ENCODE data around the gene SLC2A8. TPM values are rescaled to one million over a fixed set of nuclear protein-coding genes. Genes with fewer than 3 reads are reported as not detected.

SLC2A8 gene
- total and polyA plus RNA-seq, 2 experiments from 2014 or later = 9.6 to 9.9 TPM

- Histone ChIP-seq H3K4me3 (no peak overlapping the region), H3K36me3 (ENCODE audit: low read depth) (no peaks in the 10 kb centered on the region), H2AFZ (no peak overlapping the region), H3K27me3 (replicated peaks; ENCODE audit: insufficient read depth) (peaks cover 60% of the 10 kb centered on the region), H3K9me2 (ENCODE audit: insufficient read depth) (no peaks in the 10 kb centered on the region), H3K27ac (no peak overlapping the region), H3K9ac (no peak overlapping the region), H3F3A (ENCODE audit: insufficient read depth) (peaks cover 11% of the 10 kb centered on the region), H4K20me1 (ENCODE audit: insufficient read depth) (no peaks in the 10 kb centered on the region), H3K79me2 (ENCODE audit: insufficient read depth) (no peaks in the 10 kb centered on the region), H3K9me3 (ENCODE audit: low read depth) (no peaks in the 10 kb centered on the region), H3K4me2 (ENCODE audit: unreplicated experiment) (no peak overlapping the region), H3K4me1 (ENCODE audit: insufficient read depth) (0 out of 2 replicates have a peak, but pooled peaks cover 9% of the 10 kb centered on the region)
- TF ChIP-seq EZH2phosphoT487 (IDR thresholded peaks at IDR 0.05; ENCODE audit: insufficient read depth, low read depth) = no peak
- TF ChIP-seq EZH2 (IDR thresholded peaks at IDR 0.05; ENCODE audit: insufficient read depth, poor library complexity, severe bottlenecking) = no peak
- DNase-seq = no peak
- in situ Hi-C loops (cut with MboI) = no loop called here
- 96 to 97% methylated on average over 5 of the region's 5 CpGs for WGBS, 2 experiments (ENCODE audit: low coverage in 1 of 2, low lambda C conversion rate in 2 of 2, missing lambda C conversion rate in 2 of 2)
Measured at GRCh38 chr9:127390563-127390962, 6.4 kb upstream of the SLC2A8 start.

DNA sequence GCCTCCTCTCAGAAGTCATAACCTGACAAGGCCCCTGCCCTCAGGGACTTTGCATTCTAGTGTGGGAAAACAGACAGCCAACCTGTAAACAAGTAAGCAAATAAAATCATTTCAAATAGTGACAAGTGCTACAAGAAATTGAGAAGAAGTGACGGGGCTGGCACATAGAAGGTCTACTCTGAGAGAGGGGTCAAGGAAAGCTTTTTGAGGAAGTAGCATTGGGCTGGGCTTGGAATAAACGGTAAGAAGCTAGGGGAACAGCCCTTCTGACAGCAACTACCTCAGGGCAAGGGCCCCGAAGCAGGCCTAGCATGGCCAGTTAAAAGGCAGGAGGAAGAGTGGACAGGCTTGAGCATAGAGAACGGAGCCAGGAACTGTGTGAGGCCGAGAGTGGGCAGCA, 4.8 kb upstream of the SLC2A8 start:
- Histone ChIP-seq H2AFZ (no peak overlapping the region), H3F3A (ENCODE audit: insufficient read depth) (peaks cover 16% of the 10 kb centered on the region), H3K9me3 (ENCODE audit: low read depth) (no peaks in the 10 kb centered on the region), H3K4me1 (ENCODE audit: insufficient read depth) (0 out of 2 replicates have a peak, but pooled peaks cover 9% of the 10 kb centered on the region), H3K36me3 (ENCODE audit: low read depth) (no peaks in the 10 kb centered on the region), H3K9ac (no peak overlapping the region), H3K9me2 (ENCODE audit: insufficient read depth) (no peaks in the 10 kb centered on the region), H3K27me3 (replicated peaks; ENCODE audit: insufficient read depth) (peaks cover 44% of the 10 kb centered on the region), H4K20me1 (ENCODE audit: insufficient read depth) (no peaks in the 10 kb centered on the region), H3K79me2 (ENCODE audit: insufficient read depth) (no peaks in the 10 kb centered on the region), H3K4me3 (no peak overlapping the region), H3K27ac (no peak overlapping the region), H3K4me2 (ENCODE audit: unreplicated experiment) (no peak overlapping the region)
- DNase-seq = no peak
- WGBS, 2 experiments (ENCODE audit: low coverage in 1 of 2, low lambda C conversion rate in 2 of 2, missing lambda C conversion rate in 2 of 2) = 80 to 91% methylated on average over 5 of the region's 5 CpGs
- in situ Hi-C loops (cut with MboI) = no loop called here
- TF ChIP-seq EZH2phosphoT487 (IDR thresholded peaks at IDR 0.05; ENCODE audit: insufficient read depth, low read depth) (no peak), EZH2 (IDR thresholded peaks at IDR 0.05; ENCODE audit: insufficient read depth, poor library complexity, severe bottlenecking) (no peak)

GRCh38 chr9:127392976-127393375, 4.0 kb upstream of the SLC2A8 start:
- Histone ChIP-seq H4K20me1 (ENCODE audit: insufficient read depth) (no peaks in the 10 kb centered on the region), H3K4me3 (no peak overlapping the region), H3F3A (ENCODE audit: insufficient read depth) (peaks cover 16% of the 10 kb centered on the region), H3K4me2 (ENCODE audit: unreplicated experiment) (no peak overlapping the region), H2AFZ (no peak overlapping the region), H3K27me3 (replicated peaks; ENCODE audit: insufficient read depth) (peaks cover 44% of the 10 kb centered on the region), H3K9me2 (ENCODE audit: insufficient read depth) (no peaks in the 10 kb centered on the region), H3K9me3 (ENCODE audit: low read depth) (no peaks in the 10 kb centered on the region), H3K36me3 (ENCODE audit: low read depth) (no peaks in the 10 kb centered on the region), H3K4me1 (ENCODE audit: insufficient read depth) (0 out of 2 replicates have a peak, but pooled peaks cover 7% of the 10 kb centered on the region), H3K9ac (no peak overlapping the region), H3K27ac (no peak overlapping the region), H3K79me2 (ENCODE audit: insufficient read depth) (no peaks in the 10 kb centered on the region)
- 88 to 93% methylated on average over 5 of the region's 5 CpGs for WGBS, 2 experiments (ENCODE audit: low coverage in 1 of 2, low lambda C conversion rate in 2 of 2, missing lambda C conversion rate in 2 of 2)
- TF ChIP-seq EZH2 (IDR thresholded peaks at IDR 0.05; ENCODE audit: insufficient read depth, poor library complexity, severe bottlenecking) (no peak), EZH2phosphoT487 (IDR thresholded peaks at IDR 0.05; ENCODE audit: insufficient read depth, low read depth) (no peak)
- in situ Hi-C loops (cut with MboI) = no loop called here
- DNase-seq = no peak

DNA sequence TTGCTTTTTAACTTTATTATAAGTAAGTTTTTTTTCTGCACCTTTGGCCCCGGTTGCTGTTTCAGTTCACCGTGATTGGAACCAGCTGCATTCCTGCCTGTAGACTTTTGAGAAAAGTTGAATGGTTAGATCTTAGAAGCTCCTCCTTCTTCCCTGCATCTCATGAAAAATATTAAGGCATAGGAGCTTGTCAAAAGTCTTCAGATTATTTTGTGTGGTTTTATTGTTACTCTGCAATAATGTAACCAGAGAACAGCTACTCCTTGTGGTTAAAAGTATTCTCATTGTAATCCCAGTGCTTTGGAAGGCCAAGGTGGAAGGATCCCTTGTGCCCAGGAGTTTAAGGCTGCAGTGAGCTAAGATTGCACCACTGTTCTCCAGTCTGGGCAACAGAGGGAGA, 3.3 kb upstream of the SLC2A8 start:
- H3K4me2 ChIP-seq (ENCODE audit: unreplicated experiment) = no peak overlapping the region
- peak; percentile 17 for DNase-seq
- WGBS, 2 experiments (ENCODE audit: low coverage in 1 of 2, low lambda C conversion rate in 2 of 2, missing lambda C conversion rate in 2 of 2) = 21 to 23% methylated on average over 2 of the region's 2 CpGs

More for the DNA sequence above, 3.3 kb upstream of the SLC2A8 start:
- Histone ChIP-seq H3K27me3 (replicated peaks; ENCODE audit: insufficient read depth) (peaks cover 44% of the 10 kb centered on the region), H3K27ac (no peak overlapping the region), H2AFZ (no peak overlapping the region), H3F3A (ENCODE audit: insufficient read depth) (peaks cover 14% of the 10 kb centered on the region), H3K9ac (no peak overlapping the region), H3K36me3 (ENCODE audit: low read depth) (no peaks in the 10 kb centered on the region), H4K20me1 (ENCODE audit: insufficient read depth) (no peaks in the 10 kb centered on the region), H3K4me3 (no peak overlapping the region), H3K9me2 (ENCODE audit: insufficient read depth) (no peaks in the 10 kb centered on the region), H3K9me3 (ENCODE audit: low read depth) (no peaks in the 10 kb centered on the region), H3K4me1 (ENCODE audit: insufficient read depth) (0 out of 2 replicates have a peak, but pooled peaks cover 2% of the 10 kb centered on the region), H3K79me2 (ENCODE audit: insufficient read depth) (no peaks in the 10 kb centered on the region)
- TF ChIP-seq EZH2phosphoT487 (IDR thresholded peaks at IDR 0.05; ENCODE audit: insufficient read depth, low read depth) = no peak
- TF ChIP-seq EZH2 (IDR thresholded peaks at IDR 0.05; ENCODE audit: insufficient read depth, poor library complexity, severe bottlenecking) = no peak
- in situ Hi-C loops (cut with MboI) = no loop called here

All from GM23248 (cell line).